SH-SY5Y (cell line): ENCODE results near the gene TGFB2.

Experiments used
- GATA2 ChIP-seq: IDR thresholded peaks from 2 replicates; pipeline ENCODE4 v1.6.1; 2011; ENCODE audit warnings: mild to moderate bottlenecking, low read depth, low read length
- GATA3 ChIP-seq: IDR thresholded peaks from 2 replicates; pipeline ENCODE4 v1.6.1; 2011; ENCODE audit warnings: low read depth, mild to moderate bottlenecking, low read length, moderate library complexity

GRCh38 chr1:218371927-218372672, 27.0 kb downstream of the TGFB2 start:
- TF ChIP-seq GATA3 (no peak), GATA2 (no peak)
